ENCODE measurements around the gene MGME1. TPM values are rescaled to one million over a fixed set of nuclear protein-coding genes. Genes with fewer than 3 reads are reported as not detected.
"Not testable (repeated sequence)": the region's sequence is repeated elsewhere in the genome, so short reads cannot be mapped to it uniquely, and the experiment has no call there.

Gene MGME1
- total RNA-seq, 1 experiment from 2014 or later, result 50.5 TPM

DNA sequence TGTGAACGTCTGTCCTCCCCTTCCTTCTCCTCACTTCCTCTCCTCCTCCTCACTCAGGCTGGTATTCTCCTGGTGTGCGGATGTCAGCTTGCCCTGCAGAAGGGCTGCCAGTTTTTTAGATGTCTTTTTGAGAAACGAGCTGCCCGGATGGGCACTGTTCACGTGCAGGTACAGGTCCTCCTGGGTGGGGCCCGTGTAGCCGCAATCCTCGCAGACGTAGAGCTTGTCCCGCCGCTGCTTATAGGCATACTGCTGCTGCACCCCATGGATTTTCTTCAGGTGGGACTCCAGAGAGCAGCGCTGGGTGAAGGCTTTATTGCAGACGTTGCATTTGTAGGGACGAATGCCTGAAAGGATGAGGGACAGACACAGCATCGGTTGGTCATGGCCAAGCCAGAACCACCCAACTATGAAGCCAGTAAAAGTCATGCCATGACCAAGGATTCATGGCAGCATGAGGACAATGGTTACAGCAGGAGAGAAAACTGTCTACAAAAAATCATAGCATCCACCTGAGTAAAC is 55.8 kb downstream of the MGME1 start:
- Mint-ChIP-seq H3K36me3 (ENCODE audit: insufficient read depth, unreplicated experiment) (peaks cover 26% of the 10 kb centered on the region), H3K27me3 (ENCODE audit: insufficient read depth, unreplicated experiment) (no peaks in the 10 kb centered on the region), H3K9me3 (ENCODE audit: unreplicated experiment) (no peaks in the 10 kb centered on the region), H3K4me3 (ENCODE audit: unreplicated experiment) (no peak overlapping the region), H3K4me1 (ENCODE audit: low read depth, unreplicated experiment) (no peaks in the 10 kb centered on the region), H3K27ac (ENCODE audit: unreplicated experiment) (no peak overlapping the region)
- H3K36me3 ChIP-seq (ENCODE audit: control insufficient read depth, insufficient read depth, low read length), result peaks cover 2% of the 10 kb centered on the region
- ChIA-PET CTCF (no interaction called here), POLR2A (no interaction called here)
- TF ChIP-seq, protein P1, sequence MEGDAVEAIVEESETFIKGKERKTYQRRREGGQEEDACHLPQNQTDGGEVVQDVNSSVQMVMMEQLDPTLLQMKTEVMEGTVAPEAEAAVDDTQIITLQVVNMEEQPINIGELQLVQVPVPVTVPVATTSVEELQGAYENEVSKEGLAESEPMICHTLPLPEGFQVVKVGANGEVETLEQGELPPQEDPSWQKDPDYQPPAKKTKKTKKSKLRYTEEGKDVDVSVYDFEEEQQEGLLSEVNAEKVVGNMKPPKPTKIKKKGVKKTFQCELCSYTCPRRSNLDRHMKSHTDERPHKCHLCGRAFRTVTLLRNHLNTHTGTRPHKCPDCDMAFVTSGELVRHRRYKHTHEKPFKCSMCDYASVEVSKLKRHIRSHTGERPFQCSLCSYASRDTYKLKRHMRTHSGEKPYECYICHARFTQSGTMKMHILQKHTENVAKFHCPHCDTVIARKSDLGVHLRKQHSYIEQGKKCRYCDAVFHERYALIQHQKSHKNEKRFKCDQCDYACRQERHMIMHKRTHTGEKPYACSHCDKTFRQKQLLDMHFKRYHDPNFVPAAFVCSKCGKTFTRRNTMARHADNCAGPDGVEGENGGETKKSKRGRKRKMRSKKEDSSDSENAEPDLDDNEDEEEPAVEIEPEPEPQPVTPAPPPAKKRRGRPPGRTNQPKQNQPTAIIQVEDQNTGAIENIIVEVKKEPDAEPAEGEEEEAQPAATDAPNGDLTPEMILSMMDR (IDR thresholded peaks at IDR 0.05; ENCODE audit: insufficient read depth in 1 of 2, low read depth in 1 of 2, low read length in 1 of 2, severe bottlenecking in 1 of 2, unreplicated experiment in 1 of 2), result no peak
- H3K27me3 ChIP-seq (replicated peaks; ENCODE audit: control insufficient read depth, insufficient read depth, low read length), result no peaks in the 10 kb centered on the region
- intact Hi-C loops (cut with micrococcal nuclease; ENCODE audit: unreplicated experiment), result no loop called here
- H3K4me3 ChIP-seq (ENCODE audit: low read depth, low read length), result no peak overlapping the region
- no peak for DNase-seq
- peaks cover 2% of the 10 kb centered on the region for H3K4me1 ChIP-seq
- no TSS peak for BruUV-seq (replicated peaks)
- no peaks in the 10 kb centered on the region for H3K9me3 ChIP-seq

- H3K4me1 Mint-ChIP-seq (ENCODE audit: low read depth, unreplicated experiment), result peaks cover 12% of the 10 kb centered on the region
- H3K36me3 Mint-ChIP-seq (ENCODE audit: insufficient read depth, unreplicated experiment), result peaks cover 12% of the 10 kb centered on the region
- intact Hi-C loops (cut with micrococcal nuclease; ENCODE audit: unreplicated experiment); CTCF ChIA-PET; H3K27me3 Mint-ChIP-seq (ENCODE audit: insufficient read depth, unreplicated experiment); H3K36me3 ChIP-seq (ENCODE audit: control insufficient read depth, insufficient read depth, low read length); DNase-seq; H3K9me3 Mint-ChIP-seq (ENCODE audit: unreplicated experiment); POLR2A ChIA-PET; H3K4me3 ChIP-seq (ENCODE audit: low read depth, low read length); H3K27me3 ChIP-seq (replicated peaks; ENCODE audit: control insufficient read depth, insufficient read depth, low read length); H3K4me3 Mint-ChIP-seq (ENCODE audit: unreplicated experiment); H3K27ac Mint-ChIP-seq (ENCODE audit: unreplicated experiment); BruUV-seq (replicated peaks); H3K9me3 ChIP-seq: not testable (repeated sequence)
- peaks cover 25% of the 10 kb centered on the region for H3K4me1 ChIP-seq
Measured at GRCh38 chr20:18027011-18027410, 58.2 kb downstream of the MGME1 start.

DNA sequence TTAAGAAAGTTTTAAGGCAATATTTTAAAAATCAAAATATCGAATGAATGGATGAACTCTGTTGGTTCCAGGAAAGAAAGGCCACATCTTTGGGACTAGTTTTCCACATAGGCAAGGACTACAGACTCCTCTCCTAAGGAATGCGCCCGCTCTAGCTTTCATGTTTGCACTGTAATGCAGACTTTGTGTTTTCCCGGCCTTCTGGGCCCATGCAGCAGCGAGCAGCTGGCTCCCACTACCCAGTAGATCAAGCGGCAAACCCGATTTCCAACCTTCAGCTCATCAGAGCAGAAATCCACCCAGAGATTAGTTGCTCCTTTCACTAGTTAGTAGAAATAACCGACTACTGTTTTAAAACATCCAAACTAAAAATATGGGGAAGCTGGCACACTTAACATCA is 61.2 kb downstream of the MGME1 start:
- peaks cover 13% of the 10 kb centered on the region for H3K36me3 Mint-ChIP-seq (ENCODE audit: insufficient read depth, unreplicated experiment)
- H3K4me3 Mint-ChIP-seq (ENCODE audit: unreplicated experiment), result no peak overlapping the region
- intact Hi-C loops (cut with micrococcal nuclease; ENCODE audit: unreplicated experiment), result loop anchor here (5.0 kb wide), 1 partner anchor 63 kb away; the partner anchor contains the start of genes MGME1 and SNX5
- POLR2A ChIA-PET, result no interaction called here
- peak; percentile 53 to 56 for DNase-seq
- CTCF ChIA-PET, result interaction anchor here (0.6 to 1.1 kb wide), 3 partner anchors 11 to 154 kb away, joined by 3 to 7 read pairs (median 6); no protein-coding TSS in a partner anchor
- peaks cover 38% of the 10 kb centered on the region for H3K4me1 Mint-ChIP-seq (ENCODE audit: low read depth, unreplicated experiment)
- Histone ChIP-seq H3K4me1 (peaks cover 55% of the 10 kb centered on the region), H3K9me3 (no peaks in the 10 kb centered on the region), H3K36me3 (ENCODE audit: control insufficient read depth, insufficient read depth, low read length) (no peaks in the 10 kb centered on the region), H3K27me3 (replicated peaks; ENCODE audit: control insufficient read depth, insufficient read depth, low read length) (no peaks in the 10 kb centered on the region), H3K4me3 (ENCODE audit: low read depth, low read length) (no peak overlapping the region)
- TF ChIP-seq, protein P1 (IDR thresholded peaks at IDR 0.05; ENCODE audit: insufficient read depth in 1 of 2, low read depth in 1 of 2, low read length in 1 of 2, severe bottlenecking in 1 of 2, unreplicated experiment in 1 of 2), result no peak
- no peaks in the 10 kb centered on the region for H3K27me3 Mint-ChIP-seq (ENCODE audit: insufficient read depth, unreplicated experiment)
- BruUV-seq (replicated peaks), result no TSS peak
- no peaks in the 10 kb centered on the region for H3K9me3 Mint-ChIP-seq (ENCODE audit: unreplicated experiment)
- H3K27ac Mint-ChIP-seq (ENCODE audit: unreplicated experiment), result peak overlapping the region; percentile 70
